Fibroblast of skin of left biceps (primary cell): ENCODE data around the gene RALGPS1.
"Not testable (repeated sequence)": the region's sequence is repeated elsewhere in the genome, so short reads cannot be mapped to it uniquely, and the experiment has no call there.

ENCODE experiments used
- DNase-seq, 2 experiments: peaks; one replicate each; pipeline ENCODE4 v3.0.0-alpha.2; 2013; ENCODE audit warnings: low read depth in 2 of 2

RALGPS1 gene

GRCh38 chr9:127155314-127155960 is 240.9 kb downstream of the RALGPS1 start:
- DNase-seq, result no peak

- DNase-seq, result no peak
Observed at GRCh38 chr9:127158786-127159324, 244.3 kb downstream of the RALGPS1 start.

- peak in 1 of 2 experiments; percentile 47 for DNase-seq
Observed at GRCh38 chr9:127159325-127159801, 244.8 kb downstream of the RALGPS1 start.

- DNase-seq, result no peak
Observed at GRCh38 chr9:127159949-127160610, 245.5 kb downstream of the RALGPS1 start.

GRCh38 chr9:127161081-127161624 is 246.6 kb downstream of the RALGPS1 start:
- no peak for DNase-seq

GRCh38 chr9:127162046-127162863 is 247.7 kb downstream of the RALGPS1 start:
- no peak for DNase-seq

- no peak for DNase-seq
Observed at GRCh38 chr9:127162864-127163365, 248.3 kb downstream of the RALGPS1 start.

- peak in 1 of 2 experiments; percentile 46 for DNase-seq
Observed at GRCh38 chr9:127163409-127163808, 248.8 kb downstream of the RALGPS1 start.

GRCh38 chr9:127165116-127165515 is 250.5 kb downstream of the RALGPS1 start:
- no peak for DNase-seq

- DNase-seq, result no peak
Observed at GRCh38 chr9:127166111-127166510, 251.5 kb downstream of the RALGPS1 start.

- DNase-seq, result no peak
Observed at GRCh38 chr9:127166651-127167524, 252.3 kb downstream of the RALGPS1 start.

GRCh38 chr9:127167560-127168326 is 253.2 kb downstream of the RALGPS1 start:
- no peak for DNase-seq

GRCh38 chr9:127168756-127169574 is 254.4 kb downstream of the RALGPS1 start:
- DNase-seq, result no peak

- DNase-seq, result no peak
Observed at GRCh38 chr9:127169575-127169883, 254.9 kb downstream of the RALGPS1 start.

- DNase-seq, result no peak
Observed at GRCh38 chr9:127170103-127170502, 255.5 kb downstream of the RALGPS1 start.

- DNase-seq, result no peak
Observed at GRCh38 chr9:127170652-127171051, 256.1 kb downstream of the RALGPS1 start.

- DNase-seq, result not testable (repeated sequence)
Observed at GRCh38 chr9:127171348-127171747, 256.8 kb downstream of the RALGPS1 start.

GRCh38 chr9:127172066-127172707 is 257.6 kb downstream of the RALGPS1 start:
- DNase-seq, result no peak

GRCh38 chr9:127173063-127173462 is 258.5 kb downstream of the RALGPS1 start:
- DNase-seq, result no peak
